K562 (cell line): Measurements from ENCODE around the gene ABHD12.

ENCODE experiments used
- CTCF ChIP-seq, 3 experiments: IDR thresholded peaks in 2 of 3; conservative IDR thresholded peaks in 1 of 3; 2 replicates each; pipeline ENCODE4 v1.5.1; 2011 to 2012; ENCODE audit warnings: low read length in 3 of 3, mild to moderate bottlenecking in 3 of 3, control low read depth in 2 of 3, improper control_type of control experiment in 1 of 3, inconsistent platforms in 1 of 3, low read depth in 1 of 3, mixed read lengths in 1 of 3, moderate library complexity in 1 of 3; ENCODE audit not compliant: insufficient read depth in 2 of 3
- DNMT1 ChIP-seq: fragments of 450-650 bp; IDR thresholded peaks from 2 replicates; pipeline ENCODE4 v1.6.1; 2016; ENCODE audit warnings: antibody characterized with exemption, mild to moderate bottlenecking
- PBX2 ChIP-seq, 2 experiments: IDR thresholded peaks in 1 of 2; conservative IDR thresholded peaks in 1 of 2; 2 replicates each; pipeline ENCODE4 v1.6.1; 2016; ENCODE audit warnings: low read depth in 2 of 2, mild to moderate bottlenecking in 1 of 2, missing compliant biosample characterization in 1 of 2, missing genetic modification characterization in 1 of 2, moderate library complexity in 1 of 2
- POLR2AphosphoS5 ChIP-seq: IDR thresholded peaks from 2 replicates; pipeline ENCODE4 v1.6.1; 2011; ENCODE audit warnings: mild to moderate bottlenecking, low read depth, low read length, moderate library complexity; ENCODE audit not compliant: control insufficient read depth, insufficient read depth
- SREBF1 ChIP-seq: fragments of 150-350 bp; IDR thresholded peaks from 2 replicates; pipeline ENCODE4 v1.6.1; 2014; ENCODE audit warnings: antibody characterized with exemption, low read depth, low read length, borderline replicate concordance
- SREBF2 ChIP-seq: sonication (generic); formaldehyde crosslinking; IDR thresholded peaks from 2 replicates; pipeline ENCODE4 v1.4.0; 2020; ENCODE audit warnings: mild to moderate bottlenecking, missing genetic modification reagents
- THRA ChIP-seq: fragments of 450-650 bp; IDR thresholded peaks from 2 replicates; pipeline ENCODE4 v1.6.1; 2017; ENCODE audit warnings: mild to moderate bottlenecking, moderate library complexity

GRCh38 chr20:25301357-25301920 is 89.2 kb downstream of the ABHD12 start:
- no peak for TF ChIP-seq CTCF (IDR thresholded peaks at IDR 0.05 in 2 of 3, conservative IDR thresholded peaks at IDR 0.05 in 1 of 3; ENCODE audit: insufficient read depth in 2 of 3, low read depth in 1 of 3, low read length in 3 of 3)
- no peak for TF ChIP-seq POLR2AphosphoS5
- no peak for TF ChIP-seq SREBF1
- TF ChIP-seq THRA = no peak
- TF ChIP-seq PBX2 (CRISPR knock-in tag; IDR thresholded peaks at IDR 0.05; ENCODE audit: low read depth) = no peak
- no peak for TF ChIP-seq PBX2 (tag; conservative IDR thresholded peaks at IDR 0.05; ENCODE audit: low read depth)
- TF ChIP-seq DNMT1 = no peak
- TF ChIP-seq SREBF2 = no peak
